GM19468 (cell line): ENCODE data around the gene POLR2J3.
"Not testable (repeated sequence)": the region's sequence is repeated elsewhere in the genome, so short reads cannot be mapped to it uniquely, and the experiment has no call there.

ENCODE experiments used
- ATAC-seq: cut with Tn5 transposase; IDR thresholded peaks from one replicate; pipeline ENCODE4 v1.9.1; 2021; ENCODE audit warnings: mild to moderate bottlenecking, moderate library complexity, moderate number of reproducible peaks; ENCODE audit not compliant: unreplicated experiment; ENCODE audit errors: extremely low read depth

Gene POLR2J3

DNA sequence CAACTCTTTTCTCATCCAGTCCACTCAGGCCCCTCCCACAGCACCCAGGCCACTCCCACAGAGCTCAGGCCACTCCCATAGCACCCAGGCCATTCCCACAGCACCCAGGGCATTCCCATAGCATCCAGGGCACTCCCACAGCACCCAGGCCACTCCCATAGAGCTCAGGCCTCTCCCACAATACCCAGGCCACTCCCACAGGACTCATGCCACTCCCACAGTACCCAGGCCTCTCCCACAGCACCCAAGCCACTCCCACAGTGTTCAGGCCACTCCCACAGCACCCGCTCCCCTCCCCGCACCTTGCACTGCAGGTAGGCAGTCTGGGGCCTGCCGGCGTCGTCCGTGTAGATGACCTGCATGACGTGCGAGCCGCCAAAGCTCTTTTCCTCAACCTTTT, 17.5 kb upstream of the POLR2J3 start:
- not testable (repeated sequence) for ATAC-seq

DNA sequence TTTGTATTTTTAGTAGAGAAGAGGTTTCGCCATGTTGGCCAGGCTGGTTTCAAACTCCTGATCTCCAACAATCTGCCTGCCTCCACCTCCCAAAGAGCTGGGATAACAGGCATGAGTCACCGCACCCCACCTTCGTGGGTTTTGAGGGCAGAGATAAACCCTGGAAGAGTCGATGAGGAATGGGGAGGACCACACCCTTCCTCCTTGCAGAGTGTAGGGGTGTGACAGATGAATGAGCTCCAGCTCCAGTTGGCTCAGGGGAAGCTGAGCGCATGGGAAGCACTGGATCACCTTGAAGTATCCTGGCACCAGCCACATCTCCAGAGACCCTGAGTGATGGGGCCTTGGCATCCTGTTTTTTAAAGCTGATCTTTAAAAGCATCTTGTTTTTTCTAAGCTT, 11.1 kb upstream of the POLR2J3 start:
- ATAC-seq: not testable (repeated sequence)

DNA sequence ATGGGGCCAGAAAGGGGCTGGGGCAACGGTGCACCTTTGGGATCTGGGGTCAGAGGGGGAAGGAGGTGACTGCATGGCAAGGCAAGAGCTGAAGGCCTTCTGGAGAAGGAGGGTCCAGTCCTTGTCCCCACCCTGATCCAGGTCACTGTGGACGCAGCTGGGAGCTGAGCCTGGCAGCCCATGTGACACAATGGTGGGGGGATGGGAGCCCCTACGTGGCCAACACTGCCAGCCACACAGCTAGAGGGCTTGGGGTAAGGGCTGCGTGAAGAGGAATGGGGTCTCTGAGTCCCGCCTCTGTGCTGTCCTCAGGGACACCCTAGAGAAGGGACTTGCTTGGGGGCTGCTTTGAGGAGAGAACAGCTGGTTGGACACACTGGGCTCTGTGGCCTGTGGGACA, 9.3 kb upstream of the POLR2J3 start:
- not testable (repeated sequence) for ATAC-seq

DNA sequence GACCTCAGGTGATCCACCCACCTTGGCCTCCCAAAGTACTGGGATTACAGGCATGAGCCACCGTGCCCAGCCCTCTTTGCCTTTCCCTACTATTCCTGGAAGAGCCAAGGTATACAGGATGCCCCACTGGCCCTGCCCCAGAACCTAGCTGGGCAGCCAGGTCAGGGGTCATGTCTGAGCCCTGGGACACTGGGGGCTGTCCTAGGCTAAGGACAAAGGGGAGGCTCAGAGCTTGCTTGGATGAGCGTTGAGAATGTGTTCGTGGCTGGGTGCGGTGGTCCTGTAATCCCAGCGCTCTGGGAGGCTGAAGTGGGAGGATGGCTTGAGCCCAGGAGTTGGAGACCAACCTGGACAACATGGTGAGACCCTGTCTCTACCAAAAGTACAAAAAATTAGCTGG, 6.1 kb upstream of the POLR2J3 start:
- not testable (repeated sequence) for ATAC-seq

DNA sequence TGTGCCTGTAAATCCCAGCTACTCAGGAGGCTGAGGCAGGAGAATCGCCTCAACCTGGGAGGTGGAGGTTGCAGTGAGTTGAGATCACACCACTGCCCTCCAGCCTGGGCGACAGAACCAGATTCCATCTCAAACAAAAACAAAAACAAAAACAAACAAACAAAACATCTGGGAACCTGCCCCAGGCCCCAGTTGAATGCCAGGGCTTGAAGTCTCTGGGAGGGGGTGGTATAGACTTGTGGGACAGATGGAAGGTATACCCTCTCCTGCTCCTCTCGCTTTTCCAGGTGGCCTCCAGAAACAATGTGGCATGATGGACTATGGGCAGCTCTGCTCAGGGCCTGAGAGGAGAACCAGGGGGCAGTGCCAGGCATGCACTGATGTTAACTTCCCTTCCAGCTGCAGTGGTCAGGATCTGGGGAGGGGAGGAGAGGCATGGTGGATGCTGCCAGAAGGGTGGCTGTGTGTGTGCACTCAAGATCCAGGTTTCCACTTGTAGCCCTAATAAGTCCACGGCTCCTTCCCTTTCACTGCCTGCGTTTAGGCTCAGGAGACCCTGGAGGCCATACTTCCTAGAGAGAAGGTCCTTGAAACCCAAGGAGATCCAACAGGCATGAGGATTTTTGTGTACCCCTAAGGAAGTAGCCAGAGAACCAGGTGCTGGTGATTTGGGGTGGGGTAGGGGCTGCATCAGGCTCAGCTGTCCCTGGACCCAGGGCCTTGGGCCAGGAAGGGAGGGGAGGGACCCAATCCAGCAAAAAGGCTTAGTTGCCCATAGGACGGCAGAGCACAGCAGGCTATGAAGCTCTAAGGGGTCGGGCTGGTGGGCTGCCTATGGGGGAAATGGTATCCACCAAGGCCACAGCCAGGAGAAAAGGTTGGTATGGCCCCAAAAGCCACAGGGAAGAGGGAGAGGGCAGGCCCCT, 5.2 kb upstream of the POLR2J3 start:
- ATAC-seq: not testable (repeated sequence)

DNA sequence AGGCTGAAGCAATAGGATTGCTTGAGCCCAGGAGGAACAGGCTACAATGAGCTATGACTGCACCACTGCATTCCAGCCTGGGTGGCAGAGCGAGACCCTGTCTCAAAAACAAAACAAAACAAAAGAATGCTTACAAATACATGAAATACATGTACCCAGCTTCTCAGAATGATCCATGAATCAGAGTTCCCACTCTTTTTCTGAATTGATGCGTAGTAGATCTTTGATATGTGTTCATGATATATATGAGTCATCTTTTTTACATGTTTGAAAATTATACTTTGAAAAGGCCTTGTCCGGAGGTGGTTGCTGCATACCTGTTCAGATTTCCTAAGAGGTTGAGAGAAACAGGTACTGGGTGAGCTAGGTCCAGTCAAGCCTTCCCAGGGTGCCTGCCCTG, 4.0 kb upstream of the POLR2J3 start:
- ATAC-seq: not testable (repeated sequence)

DNA sequence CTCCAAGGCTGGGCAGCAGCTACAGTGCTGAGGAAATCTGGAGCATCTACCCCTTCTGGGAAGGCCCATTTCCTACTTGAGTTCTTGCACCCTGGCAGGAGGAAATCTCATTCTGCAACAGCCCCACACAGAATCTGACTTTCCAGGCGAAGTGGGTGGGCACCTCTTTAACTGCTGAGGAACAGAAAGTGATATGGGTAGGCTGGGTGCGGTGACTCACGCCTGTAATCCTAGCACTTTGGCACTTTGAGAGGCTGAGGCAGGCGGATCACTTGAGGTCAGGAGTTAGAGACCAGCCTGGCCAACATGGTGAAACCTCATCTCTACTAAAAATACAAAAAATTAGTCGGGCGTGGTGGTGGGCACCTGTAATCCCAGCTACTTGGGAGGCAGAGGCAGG, 2.2 kb upstream of the POLR2J3 start:
- ATAC-seq: not testable (repeated sequence)

DNA sequence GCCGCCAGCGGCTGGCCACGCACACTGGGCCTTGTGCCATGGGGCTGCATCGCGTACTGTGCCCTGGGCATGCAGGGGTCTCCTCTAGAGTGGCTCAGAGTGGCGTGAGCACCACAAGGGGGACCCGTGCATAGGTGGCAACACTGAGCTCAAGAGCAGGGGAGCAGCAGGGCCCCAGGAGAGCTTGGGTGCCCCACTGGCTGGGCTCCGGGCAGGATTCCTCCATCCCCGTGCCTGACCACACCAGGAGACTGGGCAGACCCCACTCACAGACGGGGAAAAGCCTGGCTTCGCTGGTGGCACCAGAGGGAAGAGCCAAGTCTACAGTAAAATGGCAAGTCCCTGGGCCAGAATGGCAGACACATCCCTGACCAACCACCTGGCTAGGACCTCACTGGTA, 3.8 kb downstream of the POLR2J3 start:
- ATAC-seq: not testable (repeated sequence)

DNA sequence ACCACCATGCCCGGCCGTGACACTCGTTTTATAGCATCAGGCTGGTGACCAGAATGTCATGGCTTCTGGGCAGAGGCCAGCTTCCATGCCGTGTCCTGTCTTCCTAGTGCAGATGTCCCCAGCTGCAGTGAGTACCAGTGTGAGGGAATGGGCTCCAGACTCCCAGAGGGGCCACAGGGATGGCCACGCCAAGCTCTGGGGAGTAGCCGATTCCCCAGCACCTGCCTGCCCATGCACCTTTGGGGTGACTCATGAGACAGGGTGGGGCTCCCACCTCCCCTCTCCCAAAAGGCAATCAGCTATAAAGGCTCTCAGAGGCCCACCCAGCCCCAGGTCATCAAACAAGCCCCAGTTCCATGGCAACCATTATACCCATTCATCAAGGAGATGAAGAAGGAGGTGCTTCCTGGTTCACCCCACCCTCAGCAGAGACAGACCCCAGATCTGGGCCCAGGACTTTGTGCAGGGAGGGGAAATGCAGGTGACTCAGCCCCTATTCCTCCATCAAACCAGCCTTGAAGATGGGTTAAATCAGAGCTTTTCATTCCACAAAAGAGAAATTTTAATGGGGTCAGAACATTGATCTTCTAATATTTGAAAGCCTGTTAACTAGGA, 21.5 kb downstream of the POLR2J3 start, which contains the start of gene SPDYE2:
Gene SPDYE2, plus strand, starts transcription at position 419 of the 615 bp plus-strand sequence. CDS start 2,030 bp downstream, outside the sequence.
- ATAC-seq: not testable (repeated sequence)

DNA sequence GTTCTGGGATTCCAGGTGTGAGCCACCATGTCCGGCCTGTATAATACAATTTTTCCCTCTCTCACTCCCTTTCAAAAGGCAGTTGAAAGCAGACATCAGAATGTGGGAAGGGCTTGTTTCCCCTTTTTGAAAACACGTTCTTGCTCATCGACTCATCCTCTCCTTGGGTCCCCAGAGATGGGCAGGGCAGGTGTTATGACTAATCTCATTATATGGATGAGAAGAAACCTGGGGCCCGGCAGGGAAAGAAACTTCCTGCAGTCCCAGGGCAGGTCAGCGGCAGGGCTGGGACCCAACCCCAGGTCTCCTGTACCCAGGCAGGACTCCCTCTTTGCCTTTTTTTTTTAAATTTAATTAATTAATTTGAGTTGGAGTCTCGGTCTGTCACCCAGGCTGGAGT, 26.0 kb downstream of the POLR2J3 start:
- ATAC-seq: not testable (repeated sequence)

DNA sequence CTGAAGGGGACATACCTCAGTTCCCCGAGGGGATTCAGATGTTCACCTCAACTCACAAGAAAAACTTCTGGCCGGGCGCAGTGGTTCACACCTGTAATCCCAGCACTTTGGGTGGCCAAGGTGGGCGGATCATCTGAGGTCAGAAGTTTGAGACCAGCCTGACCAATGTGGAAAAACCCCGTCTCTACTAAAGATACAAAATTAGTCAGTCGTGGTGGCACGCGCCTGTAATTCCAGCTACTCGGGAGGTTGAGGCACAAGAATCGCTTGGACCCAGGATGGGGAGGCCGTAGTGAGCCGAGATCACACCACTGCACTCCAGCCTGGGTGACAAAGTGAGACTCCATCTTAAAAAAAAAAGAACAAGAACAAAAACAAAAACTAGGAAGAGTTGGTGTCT, 27.1 kb downstream of the POLR2J3 start:
- not testable (repeated sequence) for ATAC-seq

DNA sequence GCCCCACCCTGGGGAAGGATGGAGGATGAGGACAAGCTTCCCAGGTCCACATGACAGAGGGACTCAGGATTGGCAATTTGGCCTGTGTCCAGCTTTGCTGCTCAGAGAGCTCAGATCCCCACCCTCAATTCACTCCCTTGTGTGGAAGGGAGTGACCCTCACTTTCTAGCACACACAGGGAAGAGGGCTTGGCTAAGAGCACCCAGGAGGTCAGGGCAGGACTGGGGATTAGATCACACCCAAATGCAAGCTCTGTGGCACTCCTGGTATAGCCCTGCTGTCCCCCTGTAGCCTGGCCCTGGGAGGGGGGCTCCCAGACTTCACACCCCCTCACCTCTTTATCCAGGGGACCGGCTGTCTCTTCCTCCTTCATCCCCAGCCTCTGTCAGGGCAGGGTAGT, 28.0 kb downstream of the POLR2J3 start:
- not testable (repeated sequence) for ATAC-seq

DNA sequence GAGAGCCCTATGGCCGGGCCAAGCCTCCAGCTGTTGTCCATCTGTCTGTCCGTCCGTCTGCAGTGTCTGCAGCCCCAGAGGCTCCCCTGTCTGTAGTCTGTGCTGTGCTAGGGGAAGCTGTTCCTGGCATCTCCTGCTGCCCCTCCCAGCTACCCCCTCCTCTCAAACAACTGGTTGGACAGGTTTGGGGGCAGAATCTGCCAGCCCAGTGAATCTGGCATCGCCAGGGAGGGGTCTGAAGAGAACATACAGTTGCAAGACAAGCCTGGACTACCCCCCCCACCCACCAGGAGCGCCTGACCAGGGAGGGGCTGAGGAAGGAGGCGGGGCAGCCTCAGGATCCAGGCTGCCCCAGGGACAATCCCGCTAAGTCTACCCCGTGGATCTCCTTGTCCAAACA, 28.8 kb downstream of the POLR2J3 start, which contains the start of gene UPK3BL2:
Gene UPK3BL2, minus strand, starts transcription at position 101 of the 400 bp plus-strand sequence. Its CDS starts 60 bp downstream, at position 41.
- ATAC-seq: not testable (repeated sequence)

DNA sequence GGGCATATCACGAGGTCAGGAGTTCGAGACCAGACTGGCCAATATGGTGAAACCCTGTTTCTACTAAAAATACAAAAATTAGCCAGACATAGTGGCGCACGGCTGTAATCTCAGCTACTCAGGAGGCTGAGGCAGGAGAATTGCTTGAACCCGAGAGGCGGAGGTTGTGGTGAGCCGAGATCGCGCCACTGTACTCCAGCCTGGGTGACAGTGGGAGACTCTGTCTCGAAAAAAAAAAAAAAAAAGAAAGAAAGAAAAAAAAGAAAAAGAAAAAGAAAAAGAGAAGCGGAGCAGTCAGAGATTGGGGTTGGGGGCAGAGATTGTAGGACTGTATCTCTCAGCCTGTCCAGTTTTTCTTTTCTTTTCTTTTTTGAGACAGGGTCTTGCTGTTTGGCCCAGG, 29.6 kb downstream of the POLR2J3 start:
- ATAC-seq: not testable (repeated sequence)

DNA sequence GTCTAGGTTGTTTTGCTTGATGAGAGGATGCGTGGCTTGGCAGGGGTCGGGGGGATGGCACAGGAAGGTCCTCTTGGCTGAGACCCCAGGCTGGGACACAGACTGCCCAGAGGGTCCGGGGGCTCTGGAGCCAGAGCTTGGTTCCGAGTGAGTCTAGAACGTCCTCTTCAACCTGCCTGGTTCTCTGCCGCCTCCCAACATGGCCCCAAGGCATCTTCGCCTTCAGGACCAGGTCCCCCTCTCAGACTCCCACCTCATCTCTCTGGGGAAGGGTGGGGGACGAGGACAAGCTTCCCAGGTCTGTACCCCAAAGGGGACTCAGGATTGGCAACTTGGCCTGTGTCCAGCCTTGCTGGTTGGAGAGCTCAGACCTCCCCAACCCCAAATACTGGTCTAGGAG, 30.3 kb downstream of the POLR2J3 start:
- ATAC-seq: not testable (repeated sequence)

DNA sequence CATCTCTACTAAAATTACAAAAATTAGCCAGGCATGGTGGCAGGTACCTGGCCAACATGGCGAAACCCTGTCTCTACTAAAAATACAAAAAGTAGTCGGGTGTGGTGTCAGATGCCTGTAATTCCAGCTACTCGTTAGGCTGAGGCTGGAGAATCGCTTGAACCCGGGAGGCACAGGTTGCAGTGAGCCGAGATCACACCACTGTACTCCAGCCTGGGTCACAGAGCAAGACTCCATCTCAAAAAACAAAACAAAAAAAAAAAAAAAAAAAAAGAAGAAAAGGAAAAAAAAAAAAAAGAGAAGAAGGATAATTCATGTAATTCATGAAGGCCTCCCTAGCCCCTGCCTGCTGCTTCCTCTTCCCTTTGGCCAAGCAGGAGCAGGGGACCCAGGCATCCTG, 31.8 kb downstream of the POLR2J3 start:
- not testable (repeated sequence) for ATAC-seq

DNA sequence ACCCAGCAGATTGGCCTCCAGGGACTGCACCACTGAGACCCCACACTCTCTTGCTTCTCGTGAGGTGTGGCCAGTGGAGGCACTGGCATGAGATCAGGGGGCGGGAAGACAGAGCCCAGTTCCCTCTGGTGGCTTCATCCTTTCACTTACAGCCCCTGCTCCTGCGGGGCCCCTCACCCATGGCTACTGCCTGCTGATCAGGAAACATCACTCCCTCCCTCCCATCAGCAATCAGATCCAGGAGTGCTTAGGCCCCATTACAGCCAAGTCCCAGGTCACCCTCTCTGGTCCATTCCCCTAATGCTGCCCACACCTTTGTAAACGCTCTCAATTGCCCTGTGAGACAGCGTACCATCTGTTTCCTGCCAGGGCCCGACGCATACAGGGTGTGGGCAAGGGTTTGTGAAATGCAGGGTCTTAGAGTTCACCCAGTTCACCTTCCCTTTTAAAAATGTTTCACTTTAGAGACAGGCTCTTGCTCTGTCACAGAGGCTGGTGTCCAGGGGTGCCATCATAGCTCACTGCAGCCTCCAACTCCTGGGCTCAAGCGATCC, 37.2 kb downstream of the POLR2J3 start:
- not testable (repeated sequence) for ATAC-seq

DNA sequence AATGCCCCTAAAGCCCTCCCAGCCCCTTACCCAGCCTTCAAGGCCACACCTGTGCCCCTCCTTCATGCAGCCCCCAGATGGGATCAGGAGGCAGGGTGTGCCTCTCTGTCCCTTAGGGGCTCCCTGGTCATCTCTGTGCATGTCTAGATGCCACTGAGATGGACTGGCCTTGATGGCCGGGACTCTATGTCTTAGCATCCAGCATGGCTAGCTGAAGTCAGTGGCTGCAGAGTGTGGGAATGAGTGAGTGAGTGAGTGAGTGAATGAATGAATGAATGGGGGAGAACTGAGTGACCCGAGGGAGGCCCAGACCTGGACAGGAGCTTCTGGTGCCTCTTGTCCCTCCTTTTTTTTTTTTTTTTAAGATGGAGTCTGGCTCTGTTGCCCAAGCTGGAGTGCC, 40.3 kb downstream of the POLR2J3 start:
- not testable (repeated sequence) for ATAC-seq

DNA sequence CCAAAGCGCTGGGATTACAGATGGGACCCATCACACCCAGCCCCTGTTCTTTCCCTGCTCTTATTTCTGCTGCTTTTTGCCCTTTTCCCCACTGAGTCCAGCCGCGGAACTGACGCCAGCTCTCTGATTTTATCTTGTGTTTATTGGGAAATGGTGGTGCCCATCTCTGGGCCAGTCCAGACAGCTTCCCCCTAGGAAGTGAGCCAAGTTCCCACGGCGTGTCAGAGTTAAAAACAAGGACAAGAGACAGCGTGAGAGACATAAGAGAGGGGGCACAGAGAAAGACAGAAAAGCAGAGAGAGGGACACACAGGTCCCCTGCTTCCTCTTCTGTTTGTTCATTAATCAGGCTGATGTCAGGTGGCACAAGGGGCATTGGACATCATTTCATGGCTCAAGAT, 40.8 kb downstream of the POLR2J3 start:
- not testable (repeated sequence) for ATAC-seq
